Parathyroid adenoma (tissue), 2 donors: ENCODE data around the gene TSGA10IP.
A peak's percentile ranks its signal among the peaks of the same experiment; 100 is the strongest.

Experiments
- H2AFZ ChIP-seq: fragments of 300-600 bp; sonication (generic); one replicate; pipeline ENCODE4 v1.7.0; 2017; ENCODE audit warnings: antibody characterized with exemption, mild to moderate bottlenecking
- H3K27ac ChIP-seq: fragments of 300-600 bp; sonication (generic); one replicate; pipeline ENCODE4 v1.7.0; 2017
- H3K27me3 ChIP-seq: fragments of 300-600 bp; sonication (generic); one replicate; pipeline ENCODE4 v1.7.0; 2017; ENCODE audit warnings: low read length; ENCODE audit not compliant: control insufficient read depth, insufficient read depth
- H3K36me3 ChIP-seq: fragments of 300-600 bp; sonication (generic); one replicate; pipeline ENCODE4 v1.7.0; 2017; ENCODE audit warnings: low read length; ENCODE audit not compliant: control insufficient read depth, insufficient read depth
- H3K4me1 ChIP-seq: fragments of 300-600 bp; sonication (generic); one replicate; pipeline ENCODE4 v1.7.0; 2017; ENCODE audit warnings: control low read depth
- H3K4me2 ChIP-seq: fragments of 300-600 bp; sonication (generic); one replicate; pipeline ENCODE4 v1.7.0; 2017; ENCODE audit warnings: low read length
- H3K4me3 ChIP-seq: fragments of 300-600 bp; sonication (generic); one replicate; pipeline ENCODE4 v1.7.0; 2017; ENCODE audit warnings: low read depth, low read length
- H3K79me2 ChIP-seq: fragments of 300-600 bp; sonication (generic); one replicate; pipeline ENCODE4 v1.7.0; 2017; ENCODE audit warnings: control low read depth
- H3K9ac ChIP-seq: fragments of 300-600 bp; sonication (generic); one replicate; pipeline ENCODE4 v1.7.0; 2017; ENCODE audit warnings: mild to moderate bottlenecking
- H3K9me3 ChIP-seq: fragments of 300-600 bp; sonication (generic); one replicate; pipeline ENCODE4 v1.7.0; 2017; ENCODE audit warnings: low read length; ENCODE audit not compliant: control insufficient read depth
- TF ChIP-seq, protein P1 (sequence below): fragments of 300-600 bp; sonication (generic); IDR thresholded peaks from one replicate; pipeline ENCODE4 v1.7.0; 2017; ENCODE audit warnings: antibody characterized with exemption, mild to moderate bottlenecking
- donor health status: primary hyperparathyroidism.

The TSGA10IP gene

DNA sequence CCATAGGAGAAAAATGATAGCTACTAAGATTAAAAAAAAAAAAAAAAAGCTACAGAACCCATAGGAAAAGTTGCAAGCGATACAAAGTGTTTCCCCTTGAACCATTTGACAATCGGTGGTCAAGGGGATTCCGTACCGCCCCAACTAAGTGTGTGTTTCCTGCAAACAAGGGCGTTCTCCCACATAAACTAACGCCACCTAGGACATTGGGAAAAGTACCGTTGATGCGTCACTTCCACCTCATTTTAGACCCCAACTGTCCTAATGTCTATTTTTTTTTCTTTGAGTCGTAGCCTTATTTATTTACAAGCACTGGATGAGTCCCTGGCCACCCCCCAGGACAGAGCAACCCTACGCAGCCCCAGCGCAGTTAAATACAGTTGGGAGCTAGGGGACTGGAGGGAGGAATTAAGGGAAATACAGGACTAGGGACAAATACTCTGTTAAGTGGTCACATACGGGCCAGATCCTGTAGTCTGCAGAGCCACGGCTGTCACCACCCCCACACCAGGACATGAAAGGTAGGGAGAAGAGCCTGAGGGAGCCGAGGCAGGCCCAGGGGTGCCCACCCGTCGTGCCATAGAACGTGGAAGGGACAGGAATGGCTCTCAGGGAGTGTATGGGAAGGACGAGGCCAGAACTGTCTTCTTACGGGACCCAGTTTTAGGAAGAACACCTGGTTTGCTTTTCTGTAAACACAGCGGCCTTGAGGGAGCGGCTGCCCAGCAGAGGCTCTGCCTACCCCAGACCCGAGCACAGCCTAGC is 37.7 kb downstream of the TSGA10IP start:
- Histone ChIP-seq H3K9me3 (no peaks in the 10 kb centered on the region), H3K4me3 (no peak overlapping the region), H3K79me2 (no peaks in the 10 kb centered on the region), H3K9ac (no peak overlapping the region), H3K36me3 (no peaks in the 10 kb centered on the region), H3K27ac (no peak overlapping the region), H3K4me1 (no peaks in the 10 kb centered on the region), H3K4me2 (no peak overlapping the region), H2AFZ (no peak overlapping the region), H3K27me3 (no peaks in the 10 kb centered on the region)
- TF ChIP-seq, protein P1, sequence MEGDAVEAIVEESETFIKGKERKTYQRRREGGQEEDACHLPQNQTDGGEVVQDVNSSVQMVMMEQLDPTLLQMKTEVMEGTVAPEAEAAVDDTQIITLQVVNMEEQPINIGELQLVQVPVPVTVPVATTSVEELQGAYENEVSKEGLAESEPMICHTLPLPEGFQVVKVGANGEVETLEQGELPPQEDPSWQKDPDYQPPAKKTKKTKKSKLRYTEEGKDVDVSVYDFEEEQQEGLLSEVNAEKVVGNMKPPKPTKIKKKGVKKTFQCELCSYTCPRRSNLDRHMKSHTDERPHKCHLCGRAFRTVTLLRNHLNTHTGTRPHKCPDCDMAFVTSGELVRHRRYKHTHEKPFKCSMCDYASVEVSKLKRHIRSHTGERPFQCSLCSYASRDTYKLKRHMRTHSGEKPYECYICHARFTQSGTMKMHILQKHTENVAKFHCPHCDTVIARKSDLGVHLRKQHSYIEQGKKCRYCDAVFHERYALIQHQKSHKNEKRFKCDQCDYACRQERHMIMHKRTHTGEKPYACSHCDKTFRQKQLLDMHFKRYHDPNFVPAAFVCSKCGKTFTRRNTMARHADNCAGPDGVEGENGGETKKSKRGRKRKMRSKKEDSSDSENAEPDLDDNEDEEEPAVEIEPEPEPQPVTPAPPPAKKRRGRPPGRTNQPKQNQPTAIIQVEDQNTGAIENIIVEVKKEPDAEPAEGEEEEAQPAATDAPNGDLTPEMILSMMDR = no peak

DNA sequence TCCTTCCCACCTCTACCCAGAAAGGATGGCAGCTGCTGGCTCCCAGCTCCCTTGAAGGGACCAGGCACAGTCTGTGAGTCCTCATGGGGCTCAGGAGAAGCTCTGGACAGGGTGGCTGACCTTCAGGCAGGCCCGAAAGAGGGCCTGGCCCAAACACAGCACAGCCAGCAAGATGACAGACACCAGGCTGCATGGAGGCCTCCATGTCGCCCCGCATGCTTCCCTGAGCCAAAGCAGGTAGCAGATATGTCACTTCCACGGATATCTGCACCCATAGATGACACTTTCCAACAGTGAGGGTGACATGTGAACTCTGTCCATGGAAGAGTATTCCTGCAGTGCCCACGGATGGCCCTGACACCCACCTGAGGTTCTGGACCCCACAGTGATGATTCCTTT is 38.3 kb downstream of the TSGA10IP start:
- Histone ChIP-seq H3K27me3 (no peaks in the 10 kb centered on the region), H3K79me2 (no peaks in the 10 kb centered on the region), H3K9me3 (no peaks in the 10 kb centered on the region), H3K36me3 (no peaks in the 10 kb centered on the region), H3K27ac (no peak overlapping the region), H3K4me2 (no peak overlapping the region), H2AFZ (no peak overlapping the region), H3K4me1 (no peaks in the 10 kb centered on the region), H3K4me3 (no peak overlapping the region), H3K9ac (no peak overlapping the region)
- TF ChIP-seq, protein P1 = no peak

DNA sequence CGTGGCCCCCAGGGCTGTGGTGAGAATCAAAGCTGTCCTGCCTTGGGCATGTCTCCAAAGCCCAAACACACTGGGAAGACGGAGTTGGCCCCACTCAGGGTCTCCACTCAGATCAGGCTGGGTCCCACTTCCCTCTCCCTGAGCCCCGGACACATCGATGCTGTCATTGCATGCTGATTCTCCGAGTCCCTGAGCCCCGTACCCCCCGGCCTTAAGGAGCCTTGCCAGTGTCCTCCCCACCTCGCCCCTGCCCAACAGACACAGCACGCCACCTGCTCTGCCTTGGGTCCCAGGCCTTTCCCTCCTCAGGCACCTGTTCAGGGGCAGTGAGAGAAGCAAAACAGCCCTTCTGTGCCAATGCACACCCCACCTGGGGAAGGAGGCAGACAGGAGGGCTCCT is 42.1 kb downstream of the TSGA10IP start:
- TF ChIP-seq, protein P1 = no peak

DNA sequence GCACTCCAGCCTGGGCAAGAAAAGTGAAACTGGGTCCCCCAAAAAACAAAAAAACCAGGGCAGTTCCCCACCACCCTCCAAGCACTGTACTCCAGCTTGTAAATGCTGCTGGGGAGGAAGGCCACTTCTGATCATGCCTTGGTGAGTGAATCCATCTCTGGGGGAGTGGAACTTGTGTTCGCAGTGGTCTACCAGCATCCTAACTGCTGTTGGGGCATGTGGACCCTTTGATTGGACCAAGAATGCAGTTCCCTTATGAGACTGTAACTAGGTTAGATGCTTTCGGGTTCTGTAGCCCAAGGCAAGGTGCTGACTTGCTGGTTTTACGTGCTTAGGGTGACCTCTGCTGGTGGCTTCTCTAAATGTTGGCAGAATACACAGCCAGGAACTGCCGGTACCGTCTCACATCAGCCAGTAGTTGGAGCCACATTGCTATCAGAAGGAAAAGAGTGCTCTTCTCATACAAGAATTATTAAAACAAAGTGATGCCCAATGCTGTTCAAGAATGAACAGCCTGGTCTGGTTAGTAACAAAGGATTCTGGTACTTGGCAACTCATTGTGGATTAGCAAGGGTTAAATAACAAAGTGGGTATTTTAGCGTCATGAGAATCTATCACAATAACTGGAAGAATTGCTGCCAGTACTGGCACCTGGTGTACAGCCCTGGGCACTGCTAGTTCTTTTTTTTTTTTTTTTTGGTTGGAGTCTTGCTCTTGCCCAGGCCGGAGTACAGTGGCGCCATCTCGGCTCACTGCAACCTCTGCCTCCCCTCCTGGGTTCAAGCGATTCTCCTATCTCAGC is 43.7 kb downstream of the TSGA10IP start:
- H3K27ac ChIP-seq = peak overlapping the region; percentile 15
- no peaks in the 10 kb centered on the region for H3K9me3 ChIP-seq
- H3K4me3 ChIP-seq = no peak overlapping the region
- H3K36me3 ChIP-seq = no peaks in the 10 kb centered on the region
- TF ChIP-seq, protein P1 = peak; percentile 89
- no peaks in the 10 kb centered on the region for H3K79me2 ChIP-seq
- no peaks in the 10 kb centered on the region for H3K27me3 ChIP-seq
- H3K4me2 ChIP-seq = no peak overlapping the region
- H3K9ac ChIP-seq = no peak overlapping the region
- H2AFZ ChIP-seq = no peak overlapping the region
- no peaks in the 10 kb centered on the region for H3K4me1 ChIP-seq

More for the DNA sequence above, 42.1 kb downstream of the TSGA10IP start:
- Histone ChIP-seq H3K36me3 (no peaks in the 10 kb centered on the region), H3K4me3 (no peak overlapping the region), H3K9ac (no peak overlapping the region), H3K79me2 (no peaks in the 10 kb centered on the region), H2AFZ (no peak overlapping the region), H3K4me2 (no peak overlapping the region), H3K27ac (no peak overlapping the region), H3K27me3 (no peaks in the 10 kb centered on the region), H3K4me1 (no peaks in the 10 kb centered on the region), H3K9me3 (no peaks in the 10 kb centered on the region)
